ENCODE data around the gene CSPG4.
"Not testable (repeated sequence)": the region's sequence is repeated elsewhere in the genome, so short reads cannot be mapped to it uniquely, and the experiment has no call there.

- not testable (repeated sequence) for TF ChIP-seq CTCF (IDR thresholded peaks at IDR 0.05; ENCODE audit: insufficient read depth, low read length); POLR2AphosphoS5 (IDR thresholded peaks at IDR 0.05; ENCODE audit: low read depth); GABPA (IDR thresholded peaks at IDR 0.05; ENCODE audit: low read depth); REST (IDR thresholded peaks at IDR 0.05; ENCODE audit: insufficient replicate concordance, low read depth)
These were observed 9.0 kb downstream of the CSPG4 start for GRCh38 chr15:75703440-75704262.
